Testis (tissue), 2 donors: Measurements from ENCODE around the gene CCDC97.

Experiments used
- CTCF ChIP-seq, 3 experiments: fragments of 450-650 bp in 2 of 3; fragments of 200-600 bp in 1 of 3; sonication (generic) in 1 of 3; IDR thresholded peaks; one replicate each; pipeline ENCODE4 v1.5.1; 2016 to 2019; ENCODE audit warnings: antibody characterized with exemption in 3 of 3, mild to moderate bottlenecking in 2 of 3, moderate library complexity in 1 of 3
- POLR2A ChIP-seq: fragments of 450-650 bp; IDR thresholded peaks from one replicate; pipeline ENCODE4 v1.6.1; 2017; ENCODE audit warnings: antibody characterized with exemption, mild to moderate bottlenecking, moderate library complexity

DNA sequence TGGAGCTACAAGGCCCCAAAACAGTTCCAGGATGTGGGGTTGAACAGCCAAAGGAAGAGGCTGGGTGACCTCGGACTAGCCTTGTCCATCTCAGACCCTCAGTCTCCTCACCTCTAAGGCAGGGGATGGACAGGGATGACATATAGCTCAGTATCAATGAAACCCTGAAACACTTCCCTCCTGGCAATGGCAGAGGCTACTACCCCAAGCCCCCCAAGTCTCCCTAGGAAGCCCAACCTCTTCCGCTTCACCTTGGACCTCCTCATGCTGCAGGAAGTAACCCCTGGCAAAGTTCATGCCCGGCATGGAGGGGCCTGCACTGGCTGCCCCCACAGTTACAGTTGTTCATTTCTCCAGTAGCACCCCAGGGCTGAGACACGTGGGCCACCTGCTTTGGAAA, 10.6 kb downstream of the CCDC97 start:
- TF ChIP-seq CTCF (IDR thresholded peaks at IDR 0.05) (no peak), POLR2A (no peak)
